Central memory CD8-positive, alpha-beta T cell (primary cell): ENCODE data around the gene SNCG.
"Not testable (repeated sequence)": the region's sequence is repeated elsewhere in the genome, so short reads cannot be mapped to it uniquely, and the experiment has no call there.

Source experiments
- ATAC-seq: fragments of 150-1000 bp; cut with Tn5 transposase; replicated peaks from 2 replicates; pipeline ENCODE4 v1.10.0; 2022; ENCODE audit warnings: mild to moderate bottlenecking, moderate FRiP score, moderate number of reproducible peaks; ENCODE audit not compliant: poor library complexity, severe bottlenecking; ENCODE audit errors: extremely low read depth
- DNase-seq, 2 donors: peaks; one replicate each; pipeline ENCODE4 v3.0.0; 2021; ENCODE audit warnings: low spot score in 2 of 2
- H3K27ac Mint-ChIP-seq: one replicate; pipeline ENCODE4 v1.8.0; 2022; ENCODE audit warnings: low read depth, mild to moderate bottlenecking, moderate library complexity, mixed read lengths
- H3K27me3 Mint-ChIP-seq: one replicate; pipeline ENCODE4 v1.8.0; 2022; ENCODE audit warnings: mixed read lengths
- H3K36me3 Mint-ChIP-seq: one replicate; pipeline ENCODE4 v1.8.0; 2022; ENCODE audit warnings: mild to moderate bottlenecking, moderate library complexity, mixed read lengths; ENCODE audit not compliant: insufficient read depth
- H3K4me1 Mint-ChIP-seq: one replicate; pipeline ENCODE4 v1.8.0; 2022; ENCODE audit warnings: mixed read lengths
- H3K4me3 Mint-ChIP-seq: one replicate; pipeline ENCODE4 v1.8.0; 2022; ENCODE audit warnings: mild to moderate bottlenecking, moderate library complexity, mixed read lengths
- H3K9me3 Mint-ChIP-seq: one replicate; pipeline ENCODE4 v1.8.0; 2022; ENCODE audit warnings: mixed read lengths

Gene SNCG

DNA sequence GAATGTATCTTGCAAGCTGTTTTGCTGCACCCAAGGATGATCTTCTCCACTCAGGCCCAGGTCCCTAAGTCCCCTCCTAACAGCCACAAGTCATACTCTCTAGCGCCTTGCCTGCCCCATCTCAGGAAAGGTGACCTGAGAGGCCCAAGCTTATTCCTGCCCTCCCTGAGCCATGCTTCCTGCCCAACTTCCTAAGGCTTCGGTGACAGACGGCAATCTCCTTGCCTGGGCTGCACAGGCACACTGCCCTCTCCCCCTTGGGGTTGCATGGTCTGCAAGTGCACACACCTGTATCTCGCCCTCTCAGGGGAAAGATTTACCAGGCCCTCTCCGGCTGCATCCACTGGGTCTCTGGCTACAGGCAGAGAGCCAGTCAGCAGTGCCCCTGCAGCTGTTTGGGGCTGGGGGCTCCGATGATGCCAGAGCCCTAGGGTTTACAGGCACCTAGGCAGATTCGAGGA, 9.1 kb downstream of the SNCG start:
- Mint-ChIP-seq H3K36me3 (peaks cover 12% of the 10 kb centered on the region), H3K27me3 (no peaks in the 10 kb centered on the region), H3K4me3 (no peak overlapping the region), H3K4me1 (peaks cover 28% of the 10 kb centered on the region), H3K27ac (no peak overlapping the region), H3K9me3 (no peaks in the 10 kb centered on the region)
- no peak for DNase-seq
- no peak for ATAC-seq

DNA sequence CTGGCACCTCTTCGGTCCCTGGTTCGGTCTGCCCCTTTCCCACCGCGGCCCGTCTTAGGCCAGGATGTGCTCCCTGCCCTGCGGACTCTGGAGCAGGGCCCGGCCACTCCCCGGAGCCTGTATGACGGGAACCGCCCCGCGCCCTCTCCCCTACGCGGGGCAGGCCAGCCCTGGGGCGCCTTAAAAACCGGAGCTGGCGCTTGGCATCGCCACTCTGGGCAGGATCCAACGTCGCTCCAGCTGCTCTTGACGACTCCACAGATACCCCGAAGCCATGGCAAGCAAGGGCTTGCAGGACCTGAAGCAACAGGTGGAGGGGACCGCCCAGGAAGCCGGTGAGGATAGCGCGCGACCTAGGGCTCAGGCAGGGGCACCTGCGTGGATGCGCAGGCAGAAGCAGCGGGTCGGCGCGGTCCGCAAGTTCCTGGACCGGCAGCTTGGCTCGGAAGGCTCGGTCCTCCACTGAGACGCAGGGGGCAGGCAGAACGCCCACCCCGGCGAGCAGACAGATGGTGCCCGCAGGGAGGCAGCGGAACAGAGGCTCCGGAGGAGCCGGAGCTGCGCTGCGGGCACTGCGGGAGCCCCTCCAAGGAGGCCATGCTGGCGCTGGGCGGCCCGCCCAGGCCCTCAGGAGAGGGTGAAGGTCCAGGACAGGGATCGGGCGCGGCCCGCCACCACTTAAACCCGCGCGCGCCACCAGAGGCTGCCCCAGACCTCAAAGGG, 10.0 kb downstream of the SNCG start, which contains the start of gene ADIRF:
ADIRF (plus strand) TSS at position 212 of the 723 bp plus-strand sequence; CDS start at position 275, 63 bp downstream.
- no peaks in the 10 kb centered on the region for H3K27me3 Mint-ChIP-seq
- peaks cover 12% of the 10 kb centered on the region for H3K36me3 Mint-ChIP-seq
- ATAC-seq (no peak), DNase-seq (no peak)
- no peak within 1 kb of the TSS for H3K4me3 Mint-ChIP-seq
- no peaks in the 10 kb centered on the region for H3K9me3 Mint-ChIP-seq
- H3K27ac Mint-ChIP-seq: no peak within 1 kb of the TSS
- H3K4me1 Mint-ChIP-seq: peaks cover 31% of the 10 kb centered on the region

DNA sequence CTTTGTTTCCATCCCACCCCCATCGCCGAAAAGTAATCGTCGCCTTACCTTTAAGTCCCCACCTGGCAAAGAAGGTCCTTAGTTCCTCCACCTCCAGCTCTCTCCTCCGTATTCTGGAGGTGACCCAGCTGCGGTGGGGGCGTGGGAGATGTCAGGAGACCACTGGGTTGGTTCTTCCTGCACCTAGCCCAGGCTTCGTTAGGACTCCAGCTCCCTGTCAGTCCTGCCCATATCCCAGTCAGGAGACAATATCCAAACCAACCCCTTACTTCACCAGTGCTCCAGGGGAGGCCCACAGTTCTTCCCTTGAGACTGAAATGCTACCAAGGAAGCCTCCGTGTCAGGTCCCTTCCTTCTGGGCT, 10.6 kb downstream of the SNCG start:
- Mint-ChIP-seq H3K4me1 (peaks cover 31% of the 10 kb centered on the region), H3K9me3 (no peaks in the 10 kb centered on the region), H3K4me3 (no peak overlapping the region), H3K27ac (no peak overlapping the region), H3K36me3 (peaks cover 12% of the 10 kb centered on the region), H3K27me3 (no peaks in the 10 kb centered on the region)
- no peak for DNase-seq
- no peak for ATAC-seq

DNA sequence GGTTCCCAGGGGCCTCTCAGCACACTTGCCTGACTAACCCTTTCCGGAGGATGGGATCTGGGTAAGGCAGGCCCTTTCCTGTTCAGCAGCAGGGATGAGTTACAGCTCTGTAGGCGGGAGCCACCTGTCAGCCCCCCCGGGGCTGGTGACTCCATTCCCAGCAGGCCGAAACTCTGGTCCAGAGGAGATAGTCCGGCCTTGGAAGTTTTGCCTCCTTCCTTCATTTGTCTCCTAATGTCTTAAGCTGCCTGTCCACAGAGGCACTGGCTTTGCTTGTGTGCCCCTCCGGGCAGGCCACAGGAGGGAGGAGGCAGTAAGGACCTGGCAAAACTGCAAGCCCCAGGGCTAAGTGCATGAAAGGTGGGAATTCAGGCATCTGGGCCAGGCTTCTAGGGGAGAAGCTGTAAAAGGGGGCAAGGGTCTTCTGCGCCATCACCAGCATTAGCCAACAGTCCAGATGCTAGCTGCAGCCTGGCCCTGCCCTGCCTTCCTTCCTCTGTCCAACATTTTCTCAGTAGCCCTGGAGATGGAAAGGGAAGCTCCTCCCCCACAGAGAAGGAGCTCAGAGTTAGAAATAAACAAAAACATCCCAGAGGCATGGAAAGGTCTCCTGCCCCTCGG, 11.1 kb downstream of the SNCG start:
- peaks cover 31% of the 10 kb centered on the region for H3K4me1 Mint-ChIP-seq
- H3K4me3 Mint-ChIP-seq: no peak overlapping the region
- H3K27me3 Mint-ChIP-seq: no peaks in the 10 kb centered on the region
- peaks cover 12% of the 10 kb centered on the region for H3K36me3 Mint-ChIP-seq
- no peak for ATAC-seq
- H3K27ac Mint-ChIP-seq: no peak overlapping the region
- DNase-seq: no peak
- H3K9me3 Mint-ChIP-seq: no peaks in the 10 kb centered on the region

DNA sequence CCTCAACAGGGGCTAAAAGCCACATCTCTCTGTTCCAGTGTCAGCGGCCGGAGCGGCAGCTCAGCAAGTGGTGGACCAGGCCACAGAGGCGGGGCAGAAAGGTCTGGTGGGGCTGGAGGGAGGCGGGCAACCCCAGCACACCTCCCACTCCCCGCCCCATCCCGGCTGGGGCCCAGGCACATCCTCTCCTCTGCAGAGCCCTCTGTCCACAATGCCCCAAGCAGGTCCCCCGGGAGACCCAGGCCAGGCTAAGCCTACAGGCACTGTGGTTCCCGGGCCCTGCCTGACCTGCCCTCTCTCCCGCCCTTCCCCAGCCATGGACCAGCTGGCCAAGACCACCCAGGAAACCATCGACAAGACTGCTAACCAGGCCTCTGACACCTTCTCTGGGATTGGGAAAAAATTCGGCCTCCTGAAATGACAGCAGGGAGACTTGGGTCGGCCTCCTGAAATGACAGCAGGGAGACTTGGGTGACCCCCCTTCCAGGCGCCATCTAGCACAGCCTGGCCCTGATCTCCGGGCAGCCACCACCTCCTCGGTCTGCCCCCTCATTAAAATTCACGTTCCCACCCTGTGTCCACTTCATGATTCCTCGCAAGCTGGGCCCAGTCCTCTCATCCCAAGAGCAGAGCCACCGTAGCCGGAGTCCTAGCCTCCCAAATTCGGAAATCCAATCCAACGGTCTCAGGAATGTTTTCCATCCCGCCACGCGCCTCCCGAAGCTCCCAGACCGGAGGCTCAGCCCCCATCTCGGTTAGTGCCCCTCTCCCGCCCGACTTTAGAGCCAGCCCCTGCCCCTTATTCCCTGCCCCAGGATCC, 12.0 kb downstream of the SNCG start:
- ATAC-seq (no peak), DNase-seq (no peak)
- H3K27me3 Mint-ChIP-seq: no peaks in the 10 kb centered on the region
- peaks cover 10% of the 10 kb centered on the region for H3K36me3 Mint-ChIP-seq
- H3K27ac Mint-ChIP-seq: peak overlapping the region; percentile 93
- no peaks in the 10 kb centered on the region for H3K9me3 Mint-ChIP-seq
- peaks cover 31% of the 10 kb centered on the region for H3K4me1 Mint-ChIP-seq
- H3K4me3 Mint-ChIP-seq: peak overlapping the region; percentile 77

DNA sequence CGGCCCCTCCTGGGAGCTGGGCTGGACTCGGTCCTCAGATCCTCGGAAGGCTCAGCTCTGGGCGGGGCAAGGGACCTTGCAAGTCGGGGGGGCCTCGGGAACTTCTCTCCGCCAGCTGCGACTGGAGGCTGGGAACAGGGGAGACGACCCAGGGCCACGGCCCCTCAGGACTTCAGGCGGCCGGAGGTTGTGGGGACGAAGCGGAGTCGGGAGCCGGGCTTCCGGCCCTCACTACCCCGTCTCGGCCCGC, 12.5 kb downstream of the SNCG start:
- Mint-ChIP-seq H3K4me1 (peaks cover 28% of the 10 kb centered on the region), H3K4me3 (peak overlapping the region; percentile 77), H3K36me3 (peaks cover 10% of the 10 kb centered on the region), H3K27me3 (no peaks in the 10 kb centered on the region), H3K27ac (peak overlapping the region; percentile 93), H3K9me3 (no peaks in the 10 kb centered on the region)
- ATAC-seq (no peak), DNase-seq (no peak)

DNA sequence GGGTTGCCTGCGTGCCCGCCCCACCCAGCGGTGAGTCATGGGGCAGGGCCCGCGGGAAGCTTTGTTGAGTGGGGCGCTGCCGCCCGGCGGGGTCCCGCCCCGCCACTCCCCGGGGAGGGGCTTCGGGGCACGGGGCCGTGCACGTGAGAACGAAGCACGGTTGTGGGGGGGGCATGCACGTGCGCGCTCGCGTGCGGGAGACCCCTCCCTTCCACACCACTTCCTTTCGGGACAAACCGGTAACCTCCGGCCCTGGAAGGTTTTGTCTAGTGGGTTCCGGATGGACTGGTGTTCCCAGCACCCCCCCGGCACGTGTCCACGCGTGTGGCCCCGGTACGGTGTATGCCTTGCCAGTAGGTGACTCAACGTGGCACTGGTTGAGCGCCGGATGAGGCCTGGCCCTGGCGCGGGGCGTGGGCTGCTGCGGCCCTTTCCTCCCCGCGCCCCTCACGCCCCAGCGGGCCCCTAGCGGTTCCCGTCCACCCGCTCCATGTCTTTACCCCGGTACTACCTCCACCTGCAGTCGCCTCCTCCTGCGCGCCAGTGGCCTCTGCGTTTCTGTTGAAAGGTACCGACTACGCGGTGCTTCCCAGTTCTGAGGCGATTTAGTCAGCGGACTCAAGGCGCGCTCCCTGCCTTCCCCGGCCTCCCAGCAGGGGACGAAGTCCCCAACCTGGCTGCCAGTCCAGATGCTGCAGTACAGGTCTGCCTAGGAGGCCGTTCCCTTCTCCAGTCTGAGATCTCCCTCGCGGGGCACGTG, 13.0 kb downstream of the SNCG start:
- DNase-seq: peak; percentile 82 to 92
- peak; percentile 87 for ATAC-seq
- Mint-ChIP-seq H3K36me3 (peaks cover 10% of the 10 kb centered on the region), H3K4me1 (peaks cover 23% of the 10 kb centered on the region), H3K27me3 (no peaks in the 10 kb centered on the region), H3K27ac (peak overlapping the region; percentile 93), H3K9me3 (no peaks in the 10 kb centered on the region), H3K4me3 (peak overlapping the region; percentile 77)

DNA sequence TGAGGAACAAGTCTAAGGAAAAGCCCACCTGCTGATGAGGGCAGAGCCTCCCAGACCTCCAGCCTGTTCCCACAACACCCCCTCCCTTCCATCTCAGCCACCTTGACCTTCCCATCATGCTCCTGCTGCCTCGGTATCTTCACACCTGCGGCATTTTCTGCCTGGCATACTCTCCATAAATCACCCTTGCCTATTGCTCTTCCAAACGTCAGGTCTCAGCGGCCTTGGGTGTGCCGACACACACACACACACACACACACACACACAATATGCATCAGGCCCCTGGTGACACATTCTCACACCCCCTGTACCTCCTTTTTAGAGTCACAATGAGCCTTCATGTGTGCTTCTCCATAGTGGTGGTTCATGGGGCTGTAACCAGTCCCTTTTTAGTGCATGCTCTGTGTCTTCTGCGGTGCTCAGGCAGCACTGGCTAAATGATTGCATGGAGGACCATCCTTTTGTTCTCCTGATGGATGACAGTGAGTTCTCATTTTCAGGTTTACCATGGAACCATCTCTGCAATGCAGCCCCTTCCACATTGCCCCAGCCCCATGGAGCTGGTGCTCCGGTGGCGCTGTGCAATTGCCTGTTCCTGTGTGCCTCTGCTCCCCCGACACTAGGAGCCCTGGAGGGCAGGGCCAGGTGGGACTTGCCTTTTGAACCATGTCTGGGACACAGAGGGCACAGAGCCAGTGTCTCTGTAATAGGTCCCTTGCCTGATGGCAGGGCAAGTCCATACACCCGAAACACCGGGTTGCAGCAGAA, 14.4 kb downstream of the SNCG start:
- H3K27ac Mint-ChIP-seq: peak overlapping the region; percentile 66
- peak overlapping the region; percentile 60 for H3K4me3 Mint-ChIP-seq
- DNase-seq: no peak
- no peaks in the 10 kb centered on the region for H3K27me3 Mint-ChIP-seq
- peaks cover 15% of the 10 kb centered on the region for H3K4me1 Mint-ChIP-seq
- H3K36me3 Mint-ChIP-seq: peaks cover 7% of the 10 kb centered on the region
- H3K9me3 Mint-ChIP-seq: no peaks in the 10 kb centered on the region
- ATAC-seq: no peak

DNA sequence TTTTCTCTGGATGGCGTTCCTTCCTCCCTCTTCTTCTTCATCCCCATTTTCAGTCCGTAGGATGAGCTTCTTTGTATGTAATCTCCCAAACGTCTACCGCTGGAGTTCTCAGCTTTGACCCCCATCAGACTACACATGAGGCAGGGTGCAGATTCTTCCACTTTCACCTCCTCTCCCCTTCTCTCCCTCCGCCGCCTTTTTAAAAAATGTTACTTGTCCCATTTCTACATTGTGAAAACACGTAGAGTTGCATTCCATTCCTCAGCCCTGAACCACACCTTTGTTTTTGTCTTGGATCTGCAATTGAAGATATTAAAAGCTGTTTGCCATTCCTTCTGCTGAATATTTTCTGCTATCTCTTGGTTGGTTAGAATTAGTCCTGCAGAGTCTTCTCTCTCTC, 16.1 kb downstream of the SNCG start:
- DNase-seq (no peak), ATAC-seq (no peak)
- no peaks in the 10 kb centered on the region for H3K27me3 Mint-ChIP-seq
- H3K4me1 Mint-ChIP-seq: peaks cover 15% of the 10 kb centered on the region
- peak overlapping the region; percentile 27 for H3K27ac Mint-ChIP-seq
- H3K9me3 Mint-ChIP-seq: no peaks in the 10 kb centered on the region
- H3K4me3 Mint-ChIP-seq: no peak overlapping the region
- H3K36me3 Mint-ChIP-seq: peaks cover 7% of the 10 kb centered on the region

DNA sequence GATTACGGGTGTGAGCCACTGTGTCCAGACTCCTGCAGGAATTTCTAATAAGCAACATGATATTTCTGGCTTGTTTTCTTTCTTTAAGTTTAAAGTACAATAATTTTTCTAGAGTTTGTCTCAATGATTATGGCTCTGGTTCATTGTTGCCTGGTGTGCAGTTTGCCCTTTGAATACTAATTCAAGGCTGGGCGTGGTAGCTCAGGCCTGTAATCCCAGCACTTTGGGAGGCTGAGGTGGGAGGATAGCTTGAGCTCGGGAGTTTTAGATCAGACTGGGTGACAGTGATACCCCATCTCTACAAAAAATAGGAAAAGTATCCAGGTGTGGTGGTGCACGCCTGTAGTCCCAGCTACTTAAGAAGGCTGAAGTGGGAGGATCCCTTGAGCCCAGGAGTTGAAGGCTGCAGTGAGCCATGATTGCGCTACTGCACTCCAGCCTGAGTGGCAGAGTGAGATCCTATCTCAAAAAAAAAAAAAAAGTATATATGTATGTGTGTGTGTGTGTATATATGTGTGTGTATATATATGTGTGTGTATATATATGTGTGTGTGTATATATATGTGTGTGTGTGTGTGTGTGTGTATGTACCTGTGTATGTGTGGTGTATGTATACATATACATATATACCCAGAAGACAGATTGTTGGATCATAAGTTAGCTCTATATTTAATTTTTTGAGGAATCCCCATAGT, 18.1 kb downstream of the SNCG start:
- ATAC-seq: no peak
- Mint-ChIP-seq H3K4me3 (no peak overlapping the region), H3K4me1 (peaks cover 11% of the 10 kb centered on the region), H3K9me3 (no peaks in the 10 kb centered on the region), H3K36me3 (peaks cover 4% of the 10 kb centered on the region), H3K27me3 (no peaks in the 10 kb centered on the region), H3K27ac (no peak overlapping the region)
- no peak for DNase-seq

DNA sequence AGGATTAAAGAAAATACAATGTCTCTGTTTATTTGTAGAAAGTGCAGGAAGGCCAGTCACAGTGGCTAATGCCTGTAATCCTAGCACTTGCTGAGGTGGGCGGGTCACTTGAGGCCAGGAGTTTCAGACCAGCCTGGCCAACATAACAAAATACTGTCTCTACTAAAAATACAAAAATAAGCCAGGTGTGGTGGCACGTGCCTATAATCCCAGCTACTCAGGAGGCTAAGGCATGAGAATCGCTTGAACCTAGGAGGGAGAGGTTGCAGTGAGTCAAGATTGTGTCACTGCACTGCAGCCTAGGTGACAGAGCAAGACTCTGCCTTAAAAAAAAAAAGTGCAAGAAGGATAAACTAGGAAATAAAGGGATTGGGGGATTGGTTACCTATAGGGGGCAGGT, 20.1 kb downstream of the SNCG start:
- not testable (repeated sequence) for H3K36me3 Mint-ChIP-seq, H3K4me1 Mint-ChIP-seq, H3K27ac Mint-ChIP-seq, H3K4me3 Mint-ChIP-seq, H3K9me3 Mint-ChIP-seq, H3K27me3 Mint-ChIP-seq, DNase-seq, ATAC-seq
